ENCODE data around the gene TEX9.
A peak's percentile ranks its signal among the peaks of the same experiment; 100 is the strongest.

Gene TEX9

DNA sequence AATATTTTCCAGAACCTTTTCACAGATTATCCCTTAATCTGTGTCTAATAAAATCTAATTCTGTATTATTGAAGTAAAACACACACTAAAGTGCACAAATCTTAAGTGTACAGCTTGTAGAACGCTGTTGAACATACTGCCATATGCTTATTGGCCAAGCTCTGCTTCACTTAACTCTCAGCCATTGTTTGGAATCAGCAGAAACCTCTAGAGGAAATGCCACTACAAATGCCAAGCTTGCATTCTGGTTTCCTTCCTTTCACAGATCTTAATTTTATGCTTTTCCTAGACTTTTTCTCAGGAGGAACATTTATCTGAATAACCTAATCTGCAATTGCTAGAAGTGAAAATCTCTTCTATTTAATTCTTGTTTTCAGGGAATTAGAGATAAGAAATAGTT, 89.6 kb downstream of the TEX9 start:
- CTCF ChIA-PET: no interaction called here
- Mint-ChIP-seq H3K27me3 (peaks cover 11% of the 10 kb centered on the region), H3K4me3 (no peak overlapping the region), H3K36me3 (no peaks in the 10 kb centered on the region), H3K27ac (no peak overlapping the region), H3K9me3 (no peaks in the 10 kb centered on the region), H3K4me1 (no peaks in the 10 kb centered on the region)
- DNase-seq: no peak

DNA sequence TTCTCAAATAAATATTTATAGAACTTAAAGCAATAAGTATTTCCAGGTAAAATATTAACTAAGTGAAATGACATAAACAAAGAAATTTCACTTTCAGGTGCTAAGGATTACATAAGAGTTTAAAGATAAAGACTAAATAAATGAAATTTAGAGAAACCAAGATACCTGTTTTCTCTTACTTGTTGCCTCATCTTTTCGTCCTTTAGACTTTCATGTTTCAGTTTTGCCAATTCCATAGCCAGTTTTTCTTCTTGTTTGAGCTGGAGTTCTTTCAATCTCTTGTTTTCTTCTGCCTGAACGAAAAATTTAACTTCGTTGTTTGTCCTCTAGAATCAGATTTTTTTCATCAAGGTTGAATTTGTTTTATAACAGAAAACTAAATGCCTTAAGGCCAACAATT, 91.0 kb downstream of the TEX9 start:
- H3K4me1 Mint-ChIP-seq: no peaks in the 10 kb centered on the region
- no peak overlapping the region for H3K4me3 Mint-ChIP-seq
- no peak overlapping the region for H3K27ac Mint-ChIP-seq
- no peaks in the 10 kb centered on the region for H3K9me3 Mint-ChIP-seq
- no peak for DNase-seq
- H3K27me3 Mint-ChIP-seq: peaks cover 8% of the 10 kb centered on the region
- no peaks in the 10 kb centered on the region for H3K36me3 Mint-ChIP-seq
- CTCF ChIA-PET: no interaction called here

GRCh38 chr15:56459096-56459495, 93.9 kb downstream of the TEX9 start:
- H3K36me3 Mint-ChIP-seq: no peaks in the 10 kb centered on the region
- no peak overlapping the region for H3K27ac Mint-ChIP-seq
- H3K27me3 Mint-ChIP-seq: peaks cover 19% of the 10 kb centered on the region
- CTCF ChIA-PET: interaction anchor here (0.6 kb wide), 1 partner anchor 8 kb away, joined by 3 read pairs; no protein-coding TSS in a partner anchor
- no peaks in the 10 kb centered on the region for H3K4me1 Mint-ChIP-seq
- DNase-seq: no peak
- H3K9me3 Mint-ChIP-seq: no peaks in the 10 kb centered on the region
- H3K4me3 Mint-ChIP-seq: no peak overlapping the region

DNA sequence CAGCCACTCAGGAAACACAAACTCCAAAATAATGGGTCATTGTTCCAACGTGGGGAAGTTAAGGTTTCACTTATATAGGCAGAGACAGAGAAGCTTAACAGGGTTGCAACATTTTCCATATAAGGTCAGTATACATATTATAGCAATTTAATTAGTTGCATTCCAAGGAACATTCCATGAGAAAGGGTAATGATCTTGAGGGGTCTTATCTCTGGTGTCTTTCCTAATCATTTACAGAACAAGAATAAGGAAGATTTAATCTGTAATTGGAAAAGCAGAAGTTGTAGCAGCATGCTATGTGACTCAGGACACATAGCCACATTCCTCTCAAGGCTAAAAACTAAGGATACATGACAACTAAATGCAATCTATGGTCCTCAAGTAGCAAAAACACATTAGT, 94.8 kb downstream of the TEX9 start:
- Mint-ChIP-seq H3K9me3 (no peaks in the 10 kb centered on the region), H3K27ac (no peak overlapping the region), H3K4me1 (peaks cover 9% of the 10 kb centered on the region), H3K4me3 (no peak overlapping the region), H3K36me3 (no peaks in the 10 kb centered on the region), H3K27me3 (peaks cover 27% of the 10 kb centered on the region)
- CTCF ChIA-PET: no interaction called here
- DNase-seq: no peak

- CTCF ChIA-PET: no interaction called here
- Mint-ChIP-seq H3K27ac (no peak overlapping the region), H3K4me3 (no peak overlapping the region), H3K27me3 (peaks cover 31% of the 10 kb centered on the region), H3K4me1 (peaks cover 15% of the 10 kb centered on the region), H3K36me3 (no peaks in the 10 kb centered on the region), H3K9me3 (no peaks in the 10 kb centered on the region)
- no peak for DNase-seq
These were observed 95.7 kb downstream of the TEX9 start for GRCh38 chr15:56460947-56461346.

DNA sequence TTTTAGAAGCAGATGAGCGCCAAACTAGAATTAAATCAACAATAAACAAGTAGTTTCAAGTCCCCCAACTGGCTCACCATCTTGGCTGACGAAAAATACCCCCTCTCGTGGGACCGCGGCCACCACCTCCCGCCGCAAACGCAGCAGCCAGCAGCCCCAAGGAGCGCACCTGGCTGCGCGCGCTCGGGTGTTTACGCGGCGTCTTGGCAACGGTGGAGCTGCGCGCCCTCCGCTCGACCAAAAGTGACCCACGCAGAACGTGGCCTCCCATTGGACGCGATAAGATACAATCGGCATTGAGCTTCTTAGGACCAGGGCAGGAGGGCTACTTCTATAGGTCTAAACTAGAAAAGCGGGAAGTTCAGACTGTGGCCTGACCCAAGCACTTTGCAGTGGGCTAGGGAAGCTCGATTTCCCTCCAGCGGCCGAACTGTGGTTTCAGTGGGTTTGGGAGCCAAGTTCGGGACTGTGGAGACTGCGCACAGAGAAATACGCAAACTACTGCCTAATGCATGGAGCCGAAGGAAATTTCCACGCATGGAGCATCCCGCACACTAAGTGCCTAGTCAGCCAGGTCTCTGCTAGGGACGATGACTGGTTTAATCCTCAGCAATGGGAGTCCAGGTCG, 99.8 kb downstream of the TEX9 start, which contains the start of gene MNS1:
TSS of gene MNS1 (minus strand) at position 245 of the 628 bp plus-strand sequence. CDS start at position 80, 165 bp downstream.
- no peak within 1 kb of the TSS for H3K27ac Mint-ChIP-seq
- peak within 1 kb of the TSS; percentile 83 for H3K4me3 Mint-ChIP-seq
- H3K4me1 Mint-ChIP-seq: peaks cover 28% of the 10 kb centered on the region
- peaks cover 24% of the 10 kb centered on the region for H3K27me3 Mint-ChIP-seq
- peak; percentile 85 for DNase-seq
- CTCF ChIA-PET: no interaction called here
- H3K9me3 Mint-ChIP-seq: no peaks in the 10 kb centered on the region
- no peaks in the 10 kb centered on the region for H3K36me3 Mint-ChIP-seq

GRCh38 chr15:56467616-56468015, 102.4 kb downstream of the TEX9 start:
- Mint-ChIP-seq H3K4me3 (peak overlapping the region; percentile 65), H3K4me1 (peaks cover 28% of the 10 kb centered on the region), H3K9me3 (no peaks in the 10 kb centered on the region), H3K27ac (no peak overlapping the region), H3K36me3 (no peaks in the 10 kb centered on the region), H3K27me3 (peaks cover 25% of the 10 kb centered on the region)
- no peak for DNase-seq
- CTCF ChIA-PET: interaction anchor here (0.6 kb wide), 1 partner anchor 8 kb away, joined by 3 read pairs; no protein-coding TSS in a partner anchor

GRCh38 chr15:56468401-56468800, 103.2 kb downstream of the TEX9 start:
- H3K36me3 Mint-ChIP-seq: no peaks in the 10 kb centered on the region
- CTCF ChIA-PET: no interaction called here
- DNase-seq: no peak
- H3K27ac Mint-ChIP-seq: peak overlapping the region; percentile 54
- H3K9me3 Mint-ChIP-seq: no peaks in the 10 kb centered on the region
- H3K4me1 Mint-ChIP-seq: peaks cover 28% of the 10 kb centered on the region
- peak overlapping the region; percentile 65 for H3K4me3 Mint-ChIP-seq
- peaks cover 25% of the 10 kb centered on the region for H3K27me3 Mint-ChIP-seq

- CTCF ChIA-PET: interaction anchor here (1.2 kb wide), 1 partner anchor 21 kb away, joined by 4 read pairs; no protein-coding TSS in a partner anchor
- peaks cover 25% of the 10 kb centered on the region for H3K4me1 Mint-ChIP-seq
These were observed 104.3 kb downstream of the TEX9 start for GRCh38 chr15:56469483-56469882.

DNA sequence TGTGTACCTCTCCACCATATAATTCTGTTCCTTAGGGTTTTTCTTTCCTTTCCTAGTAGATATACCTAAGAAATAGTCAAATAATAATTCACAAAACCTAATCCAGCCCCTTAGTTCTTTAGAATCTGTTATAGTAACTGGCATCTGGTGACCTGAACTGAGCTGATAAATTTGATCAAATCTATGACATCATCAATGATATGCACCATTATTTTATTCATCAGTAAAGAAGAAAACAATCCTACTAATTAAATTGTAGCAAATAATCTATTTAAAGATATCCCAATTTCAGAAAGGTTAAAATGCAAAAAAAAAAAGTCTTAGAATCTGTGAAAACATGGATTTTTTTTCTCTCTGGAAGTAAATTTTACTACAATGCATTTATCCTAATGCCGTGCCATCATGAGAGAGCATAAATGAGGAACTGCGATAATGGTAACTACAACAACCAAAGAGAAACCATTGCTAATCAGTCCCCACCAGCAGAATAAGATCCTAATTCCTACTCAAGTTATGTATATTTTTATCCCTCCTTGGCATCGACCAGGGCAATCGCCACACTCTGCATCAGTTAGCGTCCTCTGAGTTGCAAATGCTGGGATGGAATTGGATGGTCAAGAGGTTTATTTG, 106.3 kb downstream of the TEX9 start:
- Mint-ChIP-seq H3K36me3 (no peaks in the 10 kb centered on the region), H3K27ac (no peak overlapping the region), H3K9me3 (no peaks in the 10 kb centered on the region), H3K4me3 (no peak overlapping the region), H3K27me3 (peaks cover 9% of the 10 kb centered on the region), H3K4me1 (peaks cover 11% of the 10 kb centered on the region)
- DNase-seq: no peak
- CTCF ChIA-PET: interaction anchor here (1.0 kb wide), 1 partner anchor 20 kb away, joined by 3 read pairs; no protein-coding TSS in a partner anchor

More at GRCh38 chr15:56469483-56469882, 104.3 kb downstream of the TEX9 start:
- H3K9me3 Mint-ChIP-seq: no peaks in the 10 kb centered on the region
- H3K27ac Mint-ChIP-seq: no peak overlapping the region
- no peak for DNase-seq
- H3K36me3 Mint-ChIP-seq: no peaks in the 10 kb centered on the region
- no peak overlapping the region for H3K4me3 Mint-ChIP-seq
- peaks cover 15% of the 10 kb centered on the region for H3K27me3 Mint-ChIP-seq

DNA sequence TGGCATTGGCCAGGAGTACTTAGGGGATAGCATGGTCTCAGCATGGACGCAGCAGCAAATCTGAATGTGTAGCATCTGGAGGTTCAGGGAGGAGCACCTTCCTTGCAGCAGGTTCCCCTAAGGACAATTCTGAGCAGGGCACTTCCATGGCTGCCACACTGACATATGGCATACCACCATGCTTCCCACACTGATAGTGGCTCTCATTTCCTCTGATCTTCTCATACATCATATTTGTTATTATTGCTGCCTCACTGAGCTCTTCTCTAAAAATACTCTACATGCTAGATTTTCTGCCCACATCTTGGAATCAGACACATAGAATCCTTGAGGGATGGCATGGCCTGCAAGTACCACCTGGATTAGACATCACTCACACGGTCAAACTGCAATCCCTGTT, 107.1 kb downstream of the TEX9 start:
- no peaks in the 10 kb centered on the region for H3K9me3 Mint-ChIP-seq
- DNase-seq: no peak
- CTCF ChIA-PET: interaction anchor here (1.0 kb wide), 1 partner anchor 19 kb away, joined by 3 read pairs; no protein-coding TSS in a partner anchor
- H3K4me3 Mint-ChIP-seq: no peak overlapping the region
- H3K36me3 Mint-ChIP-seq: no peaks in the 10 kb centered on the region
- peaks cover 11% of the 10 kb centered on the region for H3K4me1 Mint-ChIP-seq
- no peak overlapping the region for H3K27ac Mint-ChIP-seq
- peaks cover 9% of the 10 kb centered on the region for H3K27me3 Mint-ChIP-seq

DNA sequence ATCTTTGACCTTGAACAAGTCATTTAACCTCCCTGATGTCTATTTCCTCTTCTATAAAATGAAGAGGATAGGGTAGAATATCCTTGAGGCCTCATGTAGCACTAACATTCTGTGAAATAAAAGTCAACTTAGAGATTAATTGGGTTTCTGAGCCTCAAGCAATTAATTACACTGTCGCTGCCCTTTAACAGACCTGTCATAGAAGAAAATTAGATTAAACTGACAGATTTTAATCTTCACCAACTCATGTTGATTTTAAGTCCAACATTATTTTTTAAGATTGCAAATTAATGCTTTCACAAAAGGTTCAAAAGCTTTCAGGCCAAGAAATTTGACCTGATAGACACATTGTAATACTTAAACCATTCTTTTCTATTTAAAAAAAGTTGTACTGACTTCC, 107.8 kb downstream of the TEX9 start:
- no peaks in the 10 kb centered on the region for H3K36me3 Mint-ChIP-seq
- CTCF ChIA-PET: no interaction called here

DNA sequence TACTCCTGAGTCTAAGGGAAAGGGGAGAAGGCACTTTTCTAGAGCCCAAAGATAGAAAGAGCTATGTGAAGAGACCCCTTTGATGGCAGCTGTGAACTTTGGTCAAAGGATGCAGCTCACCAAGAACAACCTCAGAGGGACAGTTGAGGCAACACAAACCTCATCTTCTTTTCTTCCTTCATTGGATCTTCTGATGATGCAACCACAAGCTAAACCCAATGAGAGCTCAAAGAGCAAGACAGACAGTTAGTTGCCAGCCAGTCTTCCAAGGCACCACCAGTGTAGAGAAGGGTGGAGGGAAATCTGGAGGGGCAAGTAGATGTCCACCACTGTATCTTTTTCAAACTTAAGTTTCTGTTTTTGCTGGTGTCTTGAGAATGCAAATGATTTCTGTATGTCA, 110.1 kb downstream of the TEX9 start:
- Mint-ChIP-seq H3K4me3 (no peak overlapping the region), H3K4me1 (no peaks in the 10 kb centered on the region), H3K27ac (no peak overlapping the region), H3K9me3 (peaks cover 3% of the 10 kb centered on the region), H3K27me3 (peaks cover 9% of the 10 kb centered on the region), H3K36me3 (no peaks in the 10 kb centered on the region)
- DNase-seq: no peak
- CTCF ChIA-PET: interaction anchor here (1.6 kb wide), 1 partner anchor 48 kb away, joined by 3 read pairs; no protein-coding TSS in a partner anchor

More for the DNA sequence above, 107.8 kb downstream of the TEX9 start:
- Mint-ChIP-seq H3K27ac (no peak overlapping the region), H3K4me1 (peaks cover 9% of the 10 kb centered on the region), H3K4me3 (no peak overlapping the region), H3K27me3 (peaks cover 9% of the 10 kb centered on the region), H3K9me3 (no peaks in the 10 kb centered on the region)
- DNase-seq: no peak

All from activated naive CD4-positive, alpha-beta T cell treated with anti-CD3 and anti-CD28 coated beads, Interleukin-2, amount 10 ng/mL, durations not matched to agents 7 days and 5 days (primary cell).